ENCODE results near the gene TFAP2E.

The TFAP2E gene

GRCh38 chr1:35557118-35557610, 15.9 kb upstream of the TFAP2E start, which contains the start of gene KIAA0319L:
Gene KIAA0319L, minus strand, starts transcription at chr1:35557403. Its CDS starts 2,912 bp downstream, at chr1:35554491.
- peak; percentile 18 for DNase-seq (ENCODE audit: low read depth)

GRCh38 chr1:35557611-35558373, 15.3 kb upstream of the TFAP2E start, which contains the start of gene NCDN:
Gene NCDN, plus strand, starts transcription at chr1:35557799. Its CDS starts 392 bp downstream, at chr1:35558191.
- peak; percentile 97 for DNase-seq (ENCODE audit: low read depth)

GRCh38 chr1:35558374-35559316, 14.5 kb upstream of the TFAP2E start:
- DNase-seq (ENCODE audit: low read depth) = peak; percentile 22

GRCh38 chr1:35559317-35559944, 13.7 kb upstream of the TFAP2E start:
- DNase-seq (ENCODE audit: low read depth) = peak; percentile 20

GRCh38 chr1:35560256-35561225, 12.6 kb upstream of the TFAP2E start:
- no peak for DNase-seq (ENCODE audit: low read depth)

GRCh38 chr1:35561297-35561971, 11.7 kb upstream of the TFAP2E start:
- DNase-seq (ENCODE audit: low read depth) = no peak

GRCh38 chr1:35561972-35562680, 11.0 kb upstream of the TFAP2E start:
- DNase-seq (ENCODE audit: low read depth) = no peak

GRCh38 chr1:35563166-35563565, 9.9 kb upstream of the TFAP2E start:
- no peak for DNase-seq (ENCODE audit: low read depth)

- peak; percentile 74 for DNase-seq (ENCODE audit: low read depth)
Observed at GRCh38 chr1:35564037-35564883, 8.9 kb upstream of the TFAP2E start.

- no peak for DNase-seq (ENCODE audit: low read depth)
Observed at GRCh38 chr1:35564884-35565741, 8.0 kb upstream of the TFAP2E start.

- DNase-seq (ENCODE audit: low read depth) = no peak
Observed at GRCh38 chr1:35565742-35566133, 7.4 kb upstream of the TFAP2E start.

GRCh38 chr1:35567947-35568558, 5.1 kb upstream of the TFAP2E start:
- DNase-seq (ENCODE audit: low read depth) = no peak

- peak; percentile 58 for DNase-seq (ENCODE audit: low read depth)
Observed at GRCh38 chr1:35568975-35569395, 4.1 kb upstream of the TFAP2E start.

- DNase-seq (ENCODE audit: low read depth) = peak; percentile 59
Observed at GRCh38 chr1:35569936-35570335, 3.2 kb upstream of the TFAP2E start.

GRCh38 chr1:35570589-35571137, 2.5 kb upstream of the TFAP2E start:
- peak; percentile 88 for DNase-seq (ENCODE audit: low read depth)

GRCh38 chr1:35571263-35571662, 1.9 kb upstream of the TFAP2E start:
- no peak for DNase-seq (ENCODE audit: low read depth)

- no peak for DNase-seq (ENCODE audit: low read depth)
Observed at GRCh38 chr1:35572296-35572695, 818 bp upstream of the TFAP2E start.
